SK-N-MC (cell line): ENCODE results near the gene AFAP1.

Source experiments
- EZH2 ChIP-seq: fragments of 200-600 bp; sonication (generic); IDR thresholded peaks from one replicate; pipeline ENCODE4 v1.6.1; 2017; ENCODE audit warnings: antibody characterized with exemption
- POLR2AphosphoS5 ChIP-seq: IDR thresholded peaks from 2 replicates; pipeline ENCODE4 v1.6.1; 2012; ENCODE audit warnings: mild to moderate bottlenecking, low read depth, low read length, borderline replicate concordance

- TF ChIP-seq EZH2 (no peak), POLR2AphosphoS5 (no peak)
Measured at GRCh38 chr4:7758476-7758875, 181.2 kb downstream of the AFAP1 start.
